ENCODE measurements around the gene CDH6.
"Not testable (repeated sequence)": the region's sequence is repeated elsewhere in the genome, so short reads cannot be mapped to it uniquely, and the experiment has no call there.

CDH6 gene

GRCh38 chr5:31334061-31334860 lies 140.8 kb downstream of the CDH6 start:
- no peak for DNase-seq

- DNase-seq = peak; percentile 6
These were observed 142.0 kb downstream of the CDH6 start for GRCh38 chr5:31335456-31335855.

GRCh38 chr5:31343946-31344345 lies 150.5 kb downstream of the CDH6 start:
- no peak for DNase-seq

- DNase-seq = no peak
These were observed 153.5 kb downstream of the CDH6 start for GRCh38 chr5:31346896-31347551.

- DNase-seq = no peak
These were observed 154.0 kb downstream of the CDH6 start for GRCh38 chr5:31347552-31347905.

- DNase-seq = no peak
These were observed 156.9 kb downstream of the CDH6 start for GRCh38 chr5:31350395-31350794.

- peak; percentile 9 for DNase-seq
These were observed 161.9 kb downstream of the CDH6 start for GRCh38 chr5:31355337-31355736.

- no peak for DNase-seq
These were observed 163.6 kb downstream of the CDH6 start for GRCh38 chr5:31357038-31357437.

- no peak for DNase-seq
These were observed 166.4 kb downstream of the CDH6 start for GRCh38 chr5:31359839-31360238.

- no peak for DNase-seq
These were observed 167.7 kb downstream of the CDH6 start for GRCh38 chr5:31361234-31361633.

GRCh38 chr5:31361704-31362528 lies 168.4 kb downstream of the CDH6 start:
- DNase-seq = not testable (repeated sequence)

- DNase-seq = no peak
These were observed 169.0 kb downstream of the CDH6 start for GRCh38 chr5:31362529-31362900.

- DNase-seq = no peak
These were observed 169.6 kb downstream of the CDH6 start for GRCh38 chr5:31362931-31363568.

GRCh38 chr5:31364881-31365636 lies 171.6 kb downstream of the CDH6 start:
- DNase-seq = no peak

- no peak for DNase-seq
These were observed 172.3 kb downstream of the CDH6 start for GRCh38 chr5:31365776-31366175.

- no peak for DNase-seq
These were observed 173.5 kb downstream of the CDH6 start for GRCh38 chr5:31366941-31367340.

GRCh38 chr5:31372124-31372523 lies 178.6 kb downstream of the CDH6 start:
- DNase-seq = no peak

- no peak for DNase-seq
These were observed 182.7 kb downstream of the CDH6 start for GRCh38 chr5:31375999-31376720.

- no peak for DNase-seq
These were observed 183.9 kb downstream of the CDH6 start for GRCh38 chr5:31377274-31377946.

- no peak for DNase-seq
These were observed 184.7 kb downstream of the CDH6 start for GRCh38 chr5:31378136-31378535.

Measured in OCI-M1 (cell line).